ENCODE results near the gene GLO1. TPM values are rescaled to one million over a fixed set of nuclear protein-coding genes. Genes with fewer than 3 reads are reported as not detected.

GLO1 gene
- total and polyA plus RNA-seq, 2 experiments from 2014 or later: 273 TPM

DNA sequence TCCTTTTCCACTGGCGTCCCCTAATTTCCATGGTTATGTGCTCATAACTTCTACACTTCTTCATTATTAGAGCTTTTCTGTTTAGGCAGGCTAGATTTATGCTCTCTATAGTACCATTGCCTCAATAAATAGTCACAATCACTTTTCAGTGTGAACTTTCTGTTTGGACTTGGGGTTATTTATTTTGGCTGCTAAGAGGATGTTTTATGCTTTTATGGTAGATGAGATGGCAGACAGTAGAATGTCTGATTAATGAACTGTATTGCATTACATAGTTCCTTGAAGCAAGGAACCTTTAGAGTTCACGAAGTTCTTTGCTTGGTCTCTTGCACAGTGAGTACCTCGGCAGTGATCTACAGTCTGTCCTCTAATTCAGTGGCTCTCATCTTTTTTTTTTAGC, 19.1 kb upstream of the GLO1 start:
- H3K79me2 ChIP-seq (replicated peaks; ENCODE audit: insufficient read depth): no peaks in the 10 kb centered on the region
- no peaks in the 10 kb centered on the region for H3F3A ChIP-seq (replicated peaks; ENCODE audit: low read depth)
- ATAC-seq: no peak
- Mint-ChIP-seq H3K27me3 (ENCODE audit: insufficient read depth, low read depth, poor library complexity) (peaks cover 2% of the 10 kb centered on the region), H3K4me1 (peaks cover 5% of the 10 kb centered on the region; the same call in 2 of the 3 replicates), H3K36me3 (ENCODE audit: low read depth) (peaks cover 7% of the 10 kb centered on the region; the same call in 2 of the 3 replicates), H3K27ac (no peak overlapping the region), H3K9me3 (peaks cover 5% of the 10 kb centered on the region; the same call in 1 of the 3 replicates), H3K4me3 (no peak overlapping the region)
- no peaks in the 10 kb centered on the region for H4K20me1 ChIP-seq (replicated peaks; ENCODE audit: insufficient read depth)
- H3K4me2 ChIP-seq: no peak overlapping the region
- TF ChIP-seq EZH2phosphoT487 (IDR thresholded peaks at IDR 0.05; ENCODE audit: unreplicated experiment): no peak
- TF ChIP-seq, protein P1, sequence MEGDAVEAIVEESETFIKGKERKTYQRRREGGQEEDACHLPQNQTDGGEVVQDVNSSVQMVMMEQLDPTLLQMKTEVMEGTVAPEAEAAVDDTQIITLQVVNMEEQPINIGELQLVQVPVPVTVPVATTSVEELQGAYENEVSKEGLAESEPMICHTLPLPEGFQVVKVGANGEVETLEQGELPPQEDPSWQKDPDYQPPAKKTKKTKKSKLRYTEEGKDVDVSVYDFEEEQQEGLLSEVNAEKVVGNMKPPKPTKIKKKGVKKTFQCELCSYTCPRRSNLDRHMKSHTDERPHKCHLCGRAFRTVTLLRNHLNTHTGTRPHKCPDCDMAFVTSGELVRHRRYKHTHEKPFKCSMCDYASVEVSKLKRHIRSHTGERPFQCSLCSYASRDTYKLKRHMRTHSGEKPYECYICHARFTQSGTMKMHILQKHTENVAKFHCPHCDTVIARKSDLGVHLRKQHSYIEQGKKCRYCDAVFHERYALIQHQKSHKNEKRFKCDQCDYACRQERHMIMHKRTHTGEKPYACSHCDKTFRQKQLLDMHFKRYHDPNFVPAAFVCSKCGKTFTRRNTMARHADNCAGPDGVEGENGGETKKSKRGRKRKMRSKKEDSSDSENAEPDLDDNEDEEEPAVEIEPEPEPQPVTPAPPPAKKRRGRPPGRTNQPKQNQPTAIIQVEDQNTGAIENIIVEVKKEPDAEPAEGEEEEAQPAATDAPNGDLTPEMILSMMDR (conservative IDR thresholded peaks at IDR 0.05; ENCODE audit: low read depth in 2 of 2): no peak
- no peak for TF ChIP-seq ETS1 (IDR thresholded peaks at IDR 0.05)
- TF ChIP-seq ZNF462 (CRISPR knock-in tag; IDR thresholded peaks at IDR 0.05): no peak
- no peak for TF ChIP-seq CREB1 (CRISPR knock-in tag; IDR thresholded peaks at IDR 0.05; ENCODE audit: low read depth)
- no peak for TF ChIP-seq STAT1 (IDR thresholded peaks at IDR 0.05; ENCODE audit: unreplicated experiment)
- TF ChIP-seq, protein P2, sequence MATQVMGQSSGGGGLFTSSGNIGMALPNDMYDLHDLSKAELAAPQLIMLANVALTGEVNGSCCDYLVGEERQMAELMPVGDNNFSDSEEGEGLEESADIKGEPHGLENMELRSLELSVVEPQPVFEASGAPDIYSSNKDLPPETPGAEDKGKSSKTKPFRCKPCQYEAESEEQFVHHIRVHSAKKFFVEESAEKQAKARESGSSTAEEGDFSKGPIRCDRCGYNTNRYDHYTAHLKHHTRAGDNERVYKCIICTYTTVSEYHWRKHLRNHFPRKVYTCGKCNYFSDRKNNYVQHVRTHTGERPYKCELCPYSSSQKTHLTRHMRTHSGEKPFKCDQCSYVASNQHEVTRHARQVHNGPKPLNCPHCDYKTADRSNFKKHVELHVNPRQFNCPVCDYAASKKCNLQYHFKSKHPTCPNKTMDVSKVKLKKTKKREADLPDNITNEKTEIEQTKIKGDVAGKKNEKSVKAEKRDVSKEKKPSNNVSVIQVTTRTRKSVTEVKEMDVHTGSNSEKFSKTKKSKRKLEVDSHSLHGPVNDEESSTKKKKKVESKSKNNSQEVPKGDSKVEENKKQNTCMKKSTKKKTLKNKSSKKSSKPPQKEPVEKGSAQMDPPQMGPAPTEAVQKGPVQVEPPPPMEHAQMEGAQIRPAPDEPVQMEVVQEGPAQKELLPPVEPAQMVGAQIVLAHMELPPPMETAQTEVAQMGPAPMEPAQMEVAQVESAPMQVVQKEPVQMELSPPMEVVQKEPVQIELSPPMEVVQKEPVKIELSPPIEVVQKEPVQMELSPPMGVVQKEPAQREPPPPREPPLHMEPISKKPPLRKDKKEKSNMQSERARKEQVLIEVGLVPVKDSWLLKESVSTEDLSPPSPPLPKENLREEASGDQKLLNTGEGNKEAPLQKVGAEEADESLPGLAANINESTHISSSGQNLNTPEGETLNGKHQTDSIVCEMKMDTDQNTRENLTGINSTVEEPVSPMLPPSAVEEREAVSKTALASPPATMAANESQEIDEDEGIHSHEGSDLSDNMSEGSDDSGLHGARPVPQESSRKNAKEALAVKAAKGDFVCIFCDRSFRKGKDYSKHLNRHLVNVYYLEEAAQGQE (IDR thresholded peaks at IDR 0.05; ENCODE audit: unreplicated experiment): no peak
- TF ChIP-seq EZH2 (IDR thresholded peaks at IDR 0.05; ENCODE audit: low read depth, unreplicated experiment): no peak
- TF ChIP-seq ZNF114 (CRISPR knock-in tag; IDR thresholded peaks at IDR 0.05): no peak
- no peak for TF ChIP-seq JUNB (IDR thresholded peaks at IDR 0.05; ENCODE audit: unreplicated experiment)
- TF ChIP-seq NANOG (IDR thresholded peaks at IDR 0.05; ENCODE audit: borderline replicate concordance): no peak
- no peak for TF ChIP-seq ZNF331 (CRISPR knock-in tag; IDR thresholded peaks at IDR 0.05; ENCODE audit: low read depth)
- no peak for TF ChIP-seq POLR2AphosphoS5 (IDR thresholded peaks at IDR 0.05; ENCODE audit: low read depth)
- H3K36me3 ChIP-seq (ENCODE audit: insufficient read depth): no peaks in the 10 kb centered on the region
- H3K9me2 ChIP-seq (ENCODE audit: insufficient read depth): no peaks in the 10 kb centered on the region
- no peak overlapping the region for H2AFZ ChIP-seq
- no peak for DNase-seq (ENCODE audit: low spot score)
- no peak overlapping the region for H3K27ac ChIP-seq (ENCODE audit: low read depth)
- no peaks in the 10 kb centered on the region for H3K4me1 ChIP-seq (ENCODE audit: insufficient read depth)
- H3K27me3 ChIP-seq (ENCODE audit: insufficient read depth): no peaks in the 10 kb centered on the region; the same call in 1 of the 2 replicates
- H3K4me3 ChIP-seq: no peak overlapping the region

Data from GM23338 (cell line).